ENCODE measurements around the gene KRTAP1-1. TPM values are rescaled to one million over a fixed set of nuclear protein-coding genes. Genes with fewer than 3 reads are reported as not detected.

Gene KRTAP1-1
- polyA plus RNA-seq, 1 donor from 2014 or later, result not detected

- Histone ChIP-seq H3K4me3 (ENCODE audit: low read length) (no peak overlapping the region), H3K27ac (ENCODE audit: low read length) (no peak overlapping the region), H3F3A (ENCODE audit: insufficient read depth, low read length, poor library complexity, severe bottlenecking) (no peaks in the 10 kb centered on the region), H2AFZ (ENCODE audit: low read depth, low read length) (no peak overlapping the region), H3K36me3 (ENCODE audit: insufficient read depth, low read length) (no peaks in the 10 kb centered on the region), H3K9me2 (ENCODE audit: insufficient read depth, low read length) (no peaks in the 10 kb centered on the region), H3K9ac (ENCODE audit: low read length) (no peak overlapping the region), H3K9me3 (ENCODE audit: low read length) (no peaks in the 10 kb centered on the region), H4K20me1 (ENCODE audit: insufficient read depth) (no peaks in the 10 kb centered on the region), H3K27me3 (ENCODE audit: insufficient read depth, low read depth, low read length) (no peaks in the 10 kb centered on the region), H3K4me2 (ENCODE audit: low read length) (no peak overlapping the region), H3K79me2 (replicated peaks; ENCODE audit: insufficient read depth, low read length) (no peaks in the 10 kb centered on the region)
- TF ChIP-seq RAD21 (conservative IDR thresholded peaks at IDR 0.05), result no peak
- TF ChIP-seq TAF1 (IDR thresholded peaks at IDR 0.05; ENCODE audit: low read depth), result no peak
- TF ChIP-seq REST (IDR thresholded peaks at IDR 0.05; ENCODE audit: borderline replicate concordance), result no peak
- TF ChIP-seq EP300 (conservative IDR thresholded peaks at IDR 0.05; ENCODE audit: poor library complexity, severe bottlenecking), result no peak
- TF ChIP-seq POLR2AphosphoS5 (IDR thresholded peaks at IDR 0.05), result no peak
- TF ChIP-seq MXI1 (conservative IDR thresholded peaks at IDR 0.05; ENCODE audit: poor library complexity, severe bottlenecking), result no peak
- TF ChIP-seq CTCF (IDR thresholded peaks at IDR 0.05; ENCODE audit: poor library complexity, severe bottlenecking), result no peak
- TF ChIP-seq SMC3 (conservative IDR thresholded peaks at IDR 0.05; ENCODE audit: poor library complexity), result no peak
- TF ChIP-seq EZH2 (IDR thresholded peaks at IDR 0.05; ENCODE audit: borderline replicate concordance, insufficient read depth, low read length, poor library complexity, severe bottlenecking), result no peak
These were observed 25.8 kb downstream of the KRTAP1-1 start for GRCh38 chr17:41015454-41015853.

- no peak for TF ChIP-seq SMC3 (conservative IDR thresholded peaks at IDR 0.05; ENCODE audit: poor library complexity)
- Histone ChIP-seq H3K4me3 (ENCODE audit: low read length) (no peak overlapping the region), H3K36me3 (ENCODE audit: insufficient read depth, low read length) (no peaks in the 10 kb centered on the region), H3K27me3 (ENCODE audit: insufficient read depth, low read depth, low read length) (no peaks in the 10 kb centered on the region), H3K79me2 (replicated peaks; ENCODE audit: insufficient read depth, low read length) (no peaks in the 10 kb centered on the region), H3K9ac (ENCODE audit: low read length) (no peak overlapping the region), H4K20me1 (ENCODE audit: insufficient read depth) (no peaks in the 10 kb centered on the region), H3K9me2 (ENCODE audit: insufficient read depth, low read length) (no peaks in the 10 kb centered on the region), H3F3A (ENCODE audit: insufficient read depth, low read length, poor library complexity, severe bottlenecking) (no peaks in the 10 kb centered on the region), H2AFZ (ENCODE audit: low read depth, low read length) (no peak overlapping the region), H3K4me2 (ENCODE audit: low read length) (no peak overlapping the region), H3K27ac (ENCODE audit: low read length) (no peak overlapping the region), H3K9me3 (ENCODE audit: low read length) (no peaks in the 10 kb centered on the region)
These were observed 27.6 kb downstream of the KRTAP1-1 start for GRCh38 chr17:41013606-41014005.

GRCh38 chr17:41013181-41013580 lies 28.1 kb downstream of the KRTAP1-1 start:
- Histone ChIP-seq H2AFZ (ENCODE audit: low read depth, low read length) (no peak overlapping the region), H3K9me2 (ENCODE audit: insufficient read depth, low read length) (no peaks in the 10 kb centered on the region), H3K4me3 (ENCODE audit: low read length) (no peak overlapping the region), H3K27ac (ENCODE audit: low read length) (no peak overlapping the region), H3F3A (ENCODE audit: insufficient read depth, low read length, poor library complexity, severe bottlenecking) (no peaks in the 10 kb centered on the region), H4K20me1 (ENCODE audit: insufficient read depth) (no peaks in the 10 kb centered on the region), H3K36me3 (ENCODE audit: insufficient read depth, low read length) (no peaks in the 10 kb centered on the region), H3K9me3 (ENCODE audit: low read length) (no peaks in the 10 kb centered on the region), H3K27me3 (ENCODE audit: insufficient read depth, low read depth, low read length) (no peaks in the 10 kb centered on the region), H3K4me2 (ENCODE audit: low read length) (no peak overlapping the region), H3K79me2 (replicated peaks; ENCODE audit: insufficient read depth, low read length) (no peaks in the 10 kb centered on the region), H3K9ac (ENCODE audit: low read length) (no peak overlapping the region)
- TF ChIP-seq REST (IDR thresholded peaks at IDR 0.05; ENCODE audit: borderline replicate concordance), result no peak
- TF ChIP-seq TAF1 (IDR thresholded peaks at IDR 0.05; ENCODE audit: low read depth), result no peak
- TF ChIP-seq POLR2AphosphoS5 (IDR thresholded peaks at IDR 0.05), result no peak
- TF ChIP-seq MXI1 (conservative IDR thresholded peaks at IDR 0.05; ENCODE audit: poor library complexity, severe bottlenecking), result no peak
- TF ChIP-seq SMC3 (conservative IDR thresholded peaks at IDR 0.05; ENCODE audit: poor library complexity), result no peak
- TF ChIP-seq RAD21 (conservative IDR thresholded peaks at IDR 0.05), result no peak
- TF ChIP-seq CTCF (IDR thresholded peaks at IDR 0.05; ENCODE audit: poor library complexity, severe bottlenecking), result no peak
- no peak for TF ChIP-seq EZH2 (IDR thresholded peaks at IDR 0.05; ENCODE audit: borderline replicate concordance, insufficient read depth, low read length, poor library complexity, severe bottlenecking)
- TF ChIP-seq EP300 (conservative IDR thresholded peaks at IDR 0.05; ENCODE audit: poor library complexity, severe bottlenecking), result no peak
